Measurements from ENCODE around the gene SEPTIN10.

SEPTIN10 gene

DNA sequence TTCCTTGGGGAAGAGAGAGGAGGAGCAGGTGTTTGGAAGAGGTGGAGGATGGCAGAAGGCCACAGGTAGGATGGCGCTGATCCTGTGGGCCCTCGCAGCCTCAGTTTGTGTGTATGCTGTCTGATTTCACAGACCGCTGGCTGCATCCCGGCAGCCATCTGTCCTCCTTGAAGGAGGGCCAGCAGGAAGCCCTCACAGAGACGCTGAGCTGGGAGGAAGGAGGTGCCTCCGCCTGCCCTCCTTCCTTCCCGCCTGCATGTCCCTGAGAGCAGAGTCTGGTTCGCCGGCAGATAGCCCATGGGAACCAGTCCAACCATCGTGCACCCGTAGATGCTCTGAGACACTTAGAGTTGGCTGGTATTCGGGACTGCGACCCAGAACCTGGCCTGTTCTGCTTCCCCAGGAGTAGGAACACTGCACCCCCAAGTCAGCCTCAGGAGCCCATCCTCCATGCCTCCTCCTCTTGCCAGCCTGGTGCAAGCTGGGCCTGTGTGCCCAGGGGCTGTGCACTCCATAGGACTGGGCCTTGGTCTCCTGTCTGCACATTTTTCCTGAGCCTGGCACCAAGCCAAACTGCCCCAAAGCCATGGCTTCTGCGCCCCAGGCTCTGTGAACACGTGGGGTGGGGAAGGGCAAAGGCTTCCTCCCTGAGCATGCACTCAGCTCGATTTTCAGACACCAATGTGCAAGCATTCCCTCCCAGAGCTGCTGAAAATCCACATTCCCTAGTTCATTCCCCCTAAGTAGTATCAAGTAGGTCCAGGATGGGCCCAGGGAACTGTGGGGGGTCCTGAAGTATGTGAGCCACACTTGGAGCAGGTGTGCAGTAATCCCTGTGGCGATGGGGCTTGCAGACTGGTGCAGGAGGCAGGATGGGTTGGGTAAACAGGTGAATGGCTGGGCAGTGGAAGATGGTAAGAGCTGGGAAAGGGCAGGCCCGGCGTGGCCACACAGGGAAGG lies 115.6 kb downstream of the SEPTIN10 start:
- no peak for DNase-seq (ENCODE audit: low read depth)

DNA sequence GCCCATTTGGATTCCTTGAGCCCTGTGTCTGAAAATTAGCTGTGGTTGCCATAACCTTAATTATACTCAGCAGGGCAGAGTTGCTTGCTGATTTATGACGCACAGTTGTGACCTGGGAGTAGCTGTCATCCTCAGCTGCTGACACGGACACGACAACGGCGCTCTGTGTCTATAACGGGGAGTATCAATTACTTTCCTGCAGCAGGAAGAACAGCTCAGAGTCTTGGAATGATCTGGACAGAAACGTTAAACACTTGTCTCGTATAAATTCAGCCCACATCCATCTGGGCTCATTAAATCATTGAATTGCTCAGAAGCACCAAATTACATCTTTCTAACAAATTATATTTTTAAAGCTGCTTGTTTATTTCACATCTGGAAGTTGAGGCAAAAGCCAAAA lies 116.3 kb downstream of the SEPTIN10 start:
- no peak for DNase-seq (ENCODE audit: low read depth)

DNA sequence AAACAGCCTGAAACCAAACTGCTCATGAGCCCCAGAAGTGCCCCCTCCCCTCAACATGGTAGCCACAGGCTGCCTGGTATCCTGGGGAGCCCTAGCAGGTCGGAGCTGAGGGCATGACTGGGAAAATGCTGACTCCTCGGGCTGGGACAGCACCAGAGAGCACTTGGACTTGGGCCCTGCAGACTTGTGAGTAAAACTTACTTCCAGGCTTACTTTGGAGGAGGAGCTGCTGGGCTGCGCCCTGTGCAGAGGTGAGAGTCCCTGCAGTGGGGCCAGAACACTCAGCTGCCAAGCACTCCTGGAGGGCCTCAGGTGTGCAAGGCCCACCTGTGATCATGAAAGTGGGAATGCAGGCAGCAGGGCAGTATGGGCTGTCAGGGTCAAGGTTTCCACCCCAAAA lies 119.4 kb downstream of the SEPTIN10 start:
- DNase-seq (ENCODE audit: low read depth) = no peak

DNA sequence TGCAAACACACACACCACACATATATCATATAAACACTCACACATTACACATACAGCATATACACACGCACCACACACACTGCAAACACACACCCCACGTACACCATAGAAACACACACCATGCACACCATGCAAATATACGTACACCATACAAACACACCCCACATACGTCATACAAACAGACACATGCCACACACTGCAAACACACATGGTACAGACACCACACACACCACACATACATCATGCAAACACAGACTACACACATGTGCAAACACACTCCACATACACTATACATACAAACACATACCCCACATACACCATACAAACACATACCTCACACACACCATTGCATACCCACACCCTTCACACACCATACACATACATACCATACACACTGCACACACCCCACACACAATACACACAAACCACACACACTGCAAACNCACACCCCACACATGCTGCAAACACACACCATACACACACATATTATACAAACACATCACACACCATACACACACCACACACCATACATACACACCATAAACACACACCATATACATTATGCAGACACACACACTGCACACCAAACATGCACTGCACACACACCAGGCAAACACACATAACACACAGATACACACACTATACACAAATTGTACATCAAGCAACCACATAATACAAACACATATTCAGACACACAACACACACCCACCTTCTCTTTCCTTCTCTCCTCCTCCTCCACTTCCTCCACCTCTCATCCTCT lies 120.4 kb downstream of the SEPTIN10 start:
- DNase-seq (ENCODE audit: low read depth) = no peak

All from stimulated activated CD8-positive, alpha-beta memory T cell treated with anti-CD3 and anti-CD28 coated beads, Interleukin-15, amount 100 ng/mL, for 24 hours (primary cell).